HG02870 (cell line): Measurements from ENCODE around the gene AKAP5.
A peak's percentile ranks its signal among the peaks of the same experiment; 100 is the strongest.

ENCODE experiments used
- ATAC-seq: cut with Tn5 transposase; IDR thresholded peaks from one replicate; pipeline ENCODE4 v1.9.1; 2021; ENCODE audit warnings: mild to moderate bottlenecking, moderate library complexity; ENCODE audit not compliant: unreplicated experiment

The AKAP5 gene

GRCh38 chr14:64465191-64465822 lies at the start of gene AKAP5:
Gene AKAP5 (plus strand): TSS chr14:64465499. CDS start chr14:64468395, 2,896 bp downstream.
- ATAC-seq: peak; percentile 46

GRCh38 chr14:64416348-64416932 lies 48.9 kb upstream of the AKAP5 start:
- no peak for ATAC-seq

GRCh38 chr14:64417055-64417770 lies 48.1 kb upstream of the AKAP5 start:
- no peak for ATAC-seq

GRCh38 chr14:64417771-64418125 lies 47.6 kb upstream of the AKAP5 start:
- ATAC-seq: no peak

GRCh38 chr14:64419003-64419402 lies 46.3 kb upstream of the AKAP5 start:
- no peak for ATAC-seq

- no peak for ATAC-seq
Observed at GRCh38 chr14:64421166-64421565, 44.1 kb upstream of the AKAP5 start.

- ATAC-seq: no peak
Observed at GRCh38 chr14:64422005-64422404, 43.3 kb upstream of the AKAP5 start.

GRCh38 chr14:64422756-64423155 lies 42.5 kb upstream of the AKAP5 start:
- ATAC-seq: peak; percentile 75

GRCh38 chr14:64423987-64424386 lies 41.3 kb upstream of the AKAP5 start:
- no peak for ATAC-seq

GRCh38 chr14:64434528-64434927 lies 30.8 kb upstream of the AKAP5 start:
- no peak for ATAC-seq

- ATAC-seq: no peak
Observed at GRCh38 chr14:64438181-64438841, 27.0 kb upstream of the AKAP5 start.

- ATAC-seq: no peak
Observed at GRCh38 chr14:64439141-64439540, 26.2 kb upstream of the AKAP5 start.

- no peak for ATAC-seq
Observed at GRCh38 chr14:64440494-64440893, 24.8 kb upstream of the AKAP5 start.

- ATAC-seq: no peak
Observed at GRCh38 chr14:64442300-64442988, 22.9 kb upstream of the AKAP5 start.

- ATAC-seq: no peak
Observed at GRCh38 chr14:64444140-64444539, 21.2 kb upstream of the AKAP5 start.

- ATAC-seq: peak; percentile 95
Observed at GRCh38 chr14:64444984-64445845, 20.1 kb upstream of the AKAP5 start.

- ATAC-seq: no peak
Observed at GRCh38 chr14:64447876-64448670, 17.2 kb upstream of the AKAP5 start.

- ATAC-seq: no peak
Observed at GRCh38 chr14:64450255-64450654, 15.0 kb upstream of the AKAP5 start.

GRCh38 chr14:64454671-64455070 lies 10.6 kb upstream of the AKAP5 start:
- no peak for ATAC-seq
